GM23248 (cell line): ENCODE data around the gene FOXRED2. TPM values are rescaled to one million over a fixed set of nuclear protein-coding genes. Genes with fewer than 3 reads are reported as not detected.

Source experiments
- DNase-seq: peaks from one replicate; pipeline ENCODE4 v3.0.0-alpha.2; 2015
- H2AFZ ChIP-seq: fragments of 200-600 bp; sonication (generic); 2 replicates; pipeline ENCODE4 v1.6.1; 2016; ENCODE audit warnings: antibody characterized with exemption
- H3F3A ChIP-seq: fragments of 200-600 bp; sonication (generic); 2 replicates; pipeline ENCODE4 v1.6.1; 2016; ENCODE audit warnings: mild to moderate bottlenecking, antibody characterized with exemption, mixed run types; ENCODE audit not compliant: insufficient read depth
- H3K27ac ChIP-seq: fragments of 200-600 bp; sonication (generic); 2 replicates; pipeline ENCODE4 v1.5.1; 2016; ENCODE audit warnings: mild to moderate bottlenecking
- H3K27me3 ChIP-seq: fragments of 200-600 bp; sonication (generic); replicated peaks from 2 replicates; pipeline ENCODE4 v1.6.1; 2016; ENCODE audit warnings: mild to moderate bottlenecking; ENCODE audit not compliant: insufficient read depth
- H3K36me3 ChIP-seq: fragments of 200-600 bp; sonication (generic); 2 replicates; pipeline ENCODE4 v1.6.1; 2016; ENCODE audit warnings: low read depth, mild to moderate bottlenecking
- H3K4me1 ChIP-seq: fragments of 200-600 bp; sonication (generic); 2 replicates; pipeline ENCODE4 v1.6.1; 2016; ENCODE audit warnings: mild to moderate bottlenecking; ENCODE audit not compliant: insufficient read depth
- H3K4me2 ChIP-seq: fragments of 200-600 bp; sonication (generic); one replicate; pipeline ENCODE4 v1.6.1; 2016; ENCODE audit warnings: mild to moderate bottlenecking; ENCODE audit not compliant: unreplicated experiment
- H3K4me3 ChIP-seq: fragments of 200-600 bp; sonication (generic); 2 replicates; pipeline ENCODE4 v1.5.1; 2016; ENCODE audit warnings: mild to moderate bottlenecking
- H3K79me2 ChIP-seq: fragments of 200-600 bp; sonication (generic); 2 replicates; pipeline ENCODE4 v1.6.1; 2016; ENCODE audit warnings: mild to moderate bottlenecking; ENCODE audit not compliant: insufficient read depth
- H3K9ac ChIP-seq: fragments of 200-600 bp; sonication (generic); 2 replicates; pipeline ENCODE4 v1.6.1; 2016; ENCODE audit warnings: mild to moderate bottlenecking
- H3K9me2 ChIP-seq: fragments of 200-600 bp; sonication (generic); 2 replicates; pipeline ENCODE4 v1.6.1; 2016; ENCODE audit warnings: mixed run types, mild to moderate bottlenecking, moderate library complexity; ENCODE audit not compliant: insufficient read depth
- H3K9me3 ChIP-seq: fragments of 200-600 bp; sonication (generic); one replicate; pipeline ENCODE4 v1.6.1; 2017; ENCODE audit warnings: low read depth
- H4K20me1 ChIP-seq: fragments of 200-600 bp; sonication (generic); 2 replicates; pipeline ENCODE4 v1.6.0; 2016; ENCODE audit not compliant: insufficient read depth
- EZH2 ChIP-seq: fragments of 200-600 bp; sonication (generic); IDR thresholded peaks from 2 replicates; pipeline ENCODE4 v1.6.1; 2018; ENCODE audit warnings: antibody characterized with exemption, mild to moderate bottlenecking; ENCODE audit not compliant: insufficient read depth, poor library complexity, severe bottlenecking
- EZH2phosphoT487 ChIP-seq: fragments of 200-600 bp; sonication (generic); IDR thresholded peaks from 2 replicates; pipeline ENCODE4 v1.6.1; 2018; ENCODE audit warnings: antibody characterized with exemption, moderate library complexity, mild to moderate bottlenecking, low read depth; ENCODE audit not compliant: insufficient read depth
- WGBS, 2 experiments: methylation state at CpG; one replicate each; pipeline ENCODE4 v1.1.6; 2015 to 2017; ENCODE audit warnings: low lambda C conversion rate in 2 of 2, low coverage in 1 of 2; ENCODE audit errors: missing lambda C conversion rate in 2 of 2; 5-methylcytosine and 5-hydroxymethylcytosine counted together
- in situ Hi-C: fragments of 300-500 bp; cut with MboI; formaldehyde crosslinking; loops from 2 replicates; pipeline ENCODE4 v1.15.0; 2020
- polyA plus RNA-seq: library from polyadenylated mRNA; unstranded; fragments of >200 nt; fragmentation: Nextera tagmentation; extraction: Ambion mirVana; gene quantifications from 2 replicates; pipeline ENCODE4 v1.2.1, GENCODE V29; 2016
- small RNA-seq: library from RNA; depleted of rRNA; stranded (forward); fragments of <200 nt; gene quantifications from one replicate; pipeline ENCODE3, GENCODE V24; 2014; ENCODE audit warnings: low read depth, low replicate concordance
- total RNA-seq: library from RNA; depleted of rRNA; stranded (reverse); fragments of >200 nt; shearing (Covaris generic); gene quantifications from 2 replicates; pipeline ENCODE4 v1.2.3, GENCODE V29; 2014; rRNA removed

FOXRED2 gene
- total and polyA plus RNA-seq, 2 experiments from 2014 or later: 4.2 to 5.0 TPM

DNA sequence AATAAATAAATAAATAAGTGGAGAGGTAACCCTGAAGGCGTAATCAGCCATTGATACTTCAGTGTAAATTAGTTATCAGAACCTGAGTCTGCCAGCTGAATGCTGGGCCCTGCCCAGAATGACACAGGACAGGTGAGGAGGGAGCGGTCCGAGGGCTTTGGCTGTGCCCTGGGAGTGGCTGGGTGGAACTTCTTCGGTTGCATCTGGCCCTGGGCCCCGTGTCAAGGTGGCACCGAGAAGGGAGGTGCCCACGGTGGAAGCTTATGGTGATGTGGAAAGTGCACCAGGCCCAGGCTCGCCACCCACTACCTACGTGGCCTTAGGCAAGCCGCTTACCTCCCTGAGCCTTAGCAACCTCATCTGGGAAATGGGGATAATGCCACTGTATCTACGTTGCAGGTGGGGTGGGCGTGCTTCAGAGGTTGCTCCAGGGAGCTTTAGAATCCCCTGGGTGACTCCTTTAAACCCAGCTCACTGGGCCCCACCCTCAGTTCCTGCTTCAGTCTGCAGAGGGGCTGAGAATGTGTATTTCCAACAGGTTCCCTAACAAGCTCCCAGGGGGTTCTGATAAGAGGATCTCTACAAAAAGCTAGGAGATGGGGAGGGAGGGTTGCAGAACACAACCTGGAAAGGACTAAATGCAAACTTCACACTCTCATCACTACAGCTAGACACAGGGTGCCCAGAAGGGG, 64.2 kb downstream of the FOXRED2 start:
- Histone ChIP-seq H3K27me3 (no peaks in the 10 kb centered on the region), H3K36me3 (no peaks in the 10 kb centered on the region), H3K9me2 (no peaks in the 10 kb centered on the region), H3K9ac (no peak overlapping the region), H3F3A (peaks cover 23% of the 10 kb centered on the region), H3K79me2 (no peaks in the 10 kb centered on the region), H2AFZ (no peak overlapping the region), H3K4me3 (no peak overlapping the region), H4K20me1 (no peaks in the 10 kb centered on the region), H3K9me3 (no peaks in the 10 kb centered on the region), H3K27ac (no peak overlapping the region), H3K4me1 (peaks cover 18% of the 10 kb centered on the region), H3K4me2 (no peak overlapping the region)
- TF ChIP-seq EZH2phosphoT487: no peak
- no peak for TF ChIP-seq EZH2
- in situ Hi-C loops: no loop called here
- 87 to 91% methylated on average over 12 of the region's 12 CpGs for WGBS, 2 experiments
- DNase-seq: no peak

DNA sequence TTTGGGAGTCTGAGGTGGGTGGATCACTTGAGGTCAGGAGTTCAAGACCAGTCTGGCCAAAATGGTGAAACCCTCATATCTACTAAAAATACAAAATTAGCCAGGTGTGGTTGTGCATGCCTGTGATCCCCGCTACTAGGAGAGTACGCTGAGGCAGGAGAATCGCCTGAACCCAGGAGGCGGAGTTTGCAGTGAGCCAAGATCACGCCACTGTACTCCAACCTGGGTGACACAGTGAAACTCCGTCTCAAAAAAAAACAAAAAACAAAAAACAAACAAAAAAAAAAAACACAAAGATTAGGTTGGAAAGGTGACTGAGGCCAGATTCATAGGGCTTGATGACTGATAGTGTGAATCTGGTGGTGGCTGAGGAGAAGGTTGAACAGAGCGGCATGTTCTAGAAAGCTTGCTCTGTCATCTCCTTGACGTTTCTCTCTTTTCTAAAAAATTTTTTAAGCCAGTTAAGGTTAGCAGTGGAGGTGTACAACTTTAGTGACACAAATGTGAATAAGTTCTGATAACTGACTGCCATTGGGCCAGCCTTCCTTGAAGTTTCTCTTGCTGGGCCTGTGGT, 66.3 kb downstream of the FOXRED2 start:
- 94% methylated on average over 7 to 8 of the region's 8 CpGs for WGBS, 2 experiments
- no peak for DNase-seq
- H3K36me3 ChIP-seq: no peaks in the 10 kb centered on the region
- H4K20me1 ChIP-seq: no peaks in the 10 kb centered on the region
- in situ Hi-C loops: no loop called here
- no peak for TF ChIP-seq EZH2phosphoT487
- TF ChIP-seq EZH2: no peak
- H3F3A ChIP-seq: peaks cover 21% of the 10 kb centered on the region
- H2AFZ ChIP-seq: no peak overlapping the region
- H3K27ac ChIP-seq: no peak overlapping the region; the same call in 1 of the 2 replicates
- H3K4me2 ChIP-seq: no peak overlapping the region
- no peak overlapping the region for H3K4me3 ChIP-seq
- H3K79me2 ChIP-seq: no peaks in the 10 kb centered on the region
- H3K9me3 ChIP-seq: no peaks in the 10 kb centered on the region
- H3K4me1 ChIP-seq: peaks cover 18% of the 10 kb centered on the region
- no peak overlapping the region for H3K9ac ChIP-seq
- H3K27me3 ChIP-seq: no peaks in the 10 kb centered on the region
- H3K9me2 ChIP-seq: no peaks in the 10 kb centered on the region

DNA sequence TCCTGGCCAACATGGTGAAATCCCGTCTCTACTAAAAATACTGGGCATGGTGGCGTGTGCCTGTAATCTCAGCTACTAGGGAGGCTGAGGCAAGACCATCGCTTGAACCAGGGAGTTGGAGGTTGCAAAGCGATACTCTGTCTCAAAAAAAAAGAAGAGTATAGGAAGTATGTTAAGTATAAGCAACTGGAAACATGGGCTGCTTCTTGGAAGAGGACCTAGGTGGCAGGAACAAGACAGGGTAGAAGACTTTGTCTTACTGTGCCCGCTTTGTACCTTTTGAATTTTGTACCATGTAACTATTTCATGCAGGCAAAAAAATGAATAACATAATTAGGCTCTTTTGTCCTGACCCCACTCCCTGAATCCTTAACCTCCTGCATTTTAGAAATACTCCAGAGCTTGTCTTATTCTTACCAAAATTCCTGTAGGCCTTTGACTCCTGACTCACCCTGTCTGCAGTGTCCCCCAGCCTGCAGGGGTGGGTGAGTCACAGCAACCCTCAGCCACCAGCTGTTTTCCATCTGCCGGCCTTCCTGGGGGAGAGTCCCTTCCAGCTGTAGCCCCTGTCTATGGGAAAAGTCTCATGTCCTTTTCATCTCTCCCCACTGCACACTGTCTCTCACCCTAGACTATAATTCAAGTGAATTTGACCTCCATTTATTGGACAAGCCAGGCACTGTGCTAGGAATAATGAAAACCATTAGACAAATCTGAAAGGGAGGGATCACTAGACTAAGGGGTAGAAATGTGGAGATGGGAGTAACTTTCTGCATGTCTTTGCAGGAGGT, 67.2 kb downstream of the FOXRED2 start:
- no peak overlapping the region for H2AFZ ChIP-seq
- no peaks in the 10 kb centered on the region for H3K27me3 ChIP-seq
- no peaks in the 10 kb centered on the region for H3K9me3 ChIP-seq
- H3K27ac ChIP-seq: peak overlapping the region; percentile 51
- peak overlapping the region; percentile 35 for H3K4me2 ChIP-seq
- H3K9ac ChIP-seq: peak overlapping the region; percentile 34
- DNase-seq: peak; percentile 95
- H3K36me3 ChIP-seq: no peaks in the 10 kb centered on the region
- H3K4me3 ChIP-seq: no peak overlapping the region
- H3K4me1 ChIP-seq: peaks cover 18% of the 10 kb centered on the region
- no peaks in the 10 kb centered on the region for H3K79me2 ChIP-seq
- in situ Hi-C loops: no loop called here
- no peaks in the 10 kb centered on the region for H3K9me2 ChIP-seq
- WGBS, 2 experiments: 56 to 62% methylated on average over 6 of the region's 6 CpGs
- no peak for TF ChIP-seq EZH2phosphoT487
- TF ChIP-seq EZH2: no peak
- H3F3A ChIP-seq: peaks cover 15% of the 10 kb centered on the region
- H4K20me1 ChIP-seq: no peaks in the 10 kb centered on the region

Small RNAs within 50 kb of the gene (small RNA-seq; reads per million reads assigned to genes)
- gene RF00019: not detected

Other genes starting within 250 kb of the FOXRED2 start
- 420 and 453 TPM in 2 replicates for gene MYH9, start 119.1 kb downstream of the FOXRED2 start, total RNA-seq
- 282 and 287 TPM in 2 replicates for gene MYH9, start 119.1 kb downstream of the FOXRED2 start, polyA plus RNA-seq
- gene TXN2, start 25.4 kb downstream of the FOXRED2 start, total RNA-seq: 24.0 and 33.1 TPM in 2 replicates
- 104 and 109 TPM in 2 replicates for gene TXN2, start 25.4 kb downstream of the FOXRED2 start, polyA plus RNA-seq
- 310 and 377 TPM in 2 replicates for gene EIF3D, start 22.1 kb upstream of the FOXRED2 start, total RNA-seq
- gene EIF3D, start 22.1 kb upstream of the FOXRED2 start, polyA plus RNA-seq: 122 and 129 TPM in 2 replicates
- not detected in 2 replicates for gene CACNG2, start 196.7 kb upstream of the FOXRED2 start, total RNA-seq
- gene CACNG2, start 196.7 kb upstream of the FOXRED2 start, polyA plus RNA-seq: not detected in 2 replicates